CD14-positive monocyte (primary cell): ENCODE measurements around the gene TSSK3. TPM values are rescaled to one million over a fixed set of nuclear protein-coding genes. Genes with fewer than 3 reads are reported as not detected.

Experiments
- DNase-seq, 3 donors: peaks; one replicate each; pipeline ENCODE4 v3.0.0-alpha.2; 2011 to 2022
- H2AFZ ChIP-seq: 2 replicates; pipeline ENCODE4 v1.6.0; 2012; ENCODE audit warnings: mild to moderate bottlenecking, low read depth, low read length, inconsistent platforms; ENCODE audit not compliant: insufficient read depth, poor library complexity, severe bottlenecking
- H3K27ac ChIP-seq, 2 donors: 1 replicate in 1 of 2; 2 replicates in 1 of 2; pipeline ENCODE4 v1.5.1; 2012 to 2013; ENCODE audit warnings: low read length in 2 of 2, control low read depth in 1 of 2, inconsistent platforms in 1 of 2, low read depth in 1 of 2, mild to moderate bottlenecking in 1 of 2
- H3K27me3 ChIP-seq, 2 donors: one replicate each; pipeline versions ENCODE4 v1.6.0 to v1.6.1; 2011 to 2013; ENCODE audit warnings: low read length in 2 of 2; ENCODE audit not compliant: control insufficient read depth in 2 of 2, insufficient read depth in 2 of 2
- H3K36me3 ChIP-seq, 2 donors: replicated peaks in 1 of 2; 1 replicate in 1 of 2; 2 replicates in 1 of 2; pipeline versions ENCODE4 v1.5.1 to v1.6.1; 2012 to 2013; ENCODE audit warnings: low read length in 2 of 2, control low read depth in 1 of 2, inconsistent platforms in 1 of 2, mild to moderate bottlenecking in 1 of 2; ENCODE audit not compliant: insufficient read depth in 2 of 2, control insufficient read depth in 1 of 2
- H3K4me1 ChIP-seq, 2 donors: 1 replicate in 1 of 2; 2 replicates in 1 of 2; pipeline versions ENCODE4 v1.5.1 to v1.6.1; 2012 to 2013; ENCODE audit warnings: low read length in 2 of 2, control low read depth in 1 of 2, inconsistent platforms in 1 of 2, mild to moderate bottlenecking in 1 of 2, moderate library complexity in 1 of 2; ENCODE audit not compliant: insufficient read depth in 2 of 2, control insufficient read depth in 1 of 2
- H3K4me2 ChIP-seq: replicated peaks from 2 replicates; pipeline ENCODE3; 2012; ENCODE audit warnings: low read length, moderate library complexity, mild to moderate bottlenecking; ENCODE audit not compliant: poor library complexity, severe bottlenecking; ENCODE audit errors: extremely low read depth
- H3K4me3 ChIP-seq, 3 experiments: fragments of 200-600 bp in 1 of 3; sonication (generic) in 1 of 3; replicated peaks in 1 of 3; 1 replicate in 2 of 3; 2 replicates in 1 of 3; pipeline ENCODE4 v1.5.1; 2011 to 2013; ENCODE audit warnings: low read length in 3 of 3, mild to moderate bottlenecking in 3 of 3, control low read depth in 2 of 3, low read depth in 2 of 3, inconsistent platforms in 1 of 3, moderate library complexity in 1 of 3
- H3K79me2 ChIP-seq: 2 replicates; pipeline ENCODE4 v1.6.0; 2012; ENCODE audit warnings: mild to moderate bottlenecking, control low read depth, inconsistent platforms, low read length, moderate library complexity; ENCODE audit not compliant: insufficient read depth
- H3K9ac ChIP-seq: 2 replicates; pipeline ENCODE4 v1.6.0; 2017; ENCODE audit warnings: low read length, mild to moderate bottlenecking; ENCODE audit not compliant: insufficient read depth, poor library complexity, severe bottlenecking
- H3K9me3 ChIP-seq, 2 donors: replicated peaks in 1 of 2; 1 replicate in 1 of 2; 2 replicates in 1 of 2; pipeline versions ENCODE4 v1.5.1 to v1.6.1; 2012 to 2013; ENCODE audit warnings: low read length in 2 of 2, control low read depth in 1 of 2; ENCODE audit not compliant: control insufficient read depth in 1 of 2, insufficient read depth in 1 of 2
- H4K20me1 ChIP-seq: 2 replicates; pipeline ENCODE4 v1.6.0; 2012; ENCODE audit warnings: mild to moderate bottlenecking, low read length, control low read depth, moderate library complexity; ENCODE audit not compliant: insufficient read depth
- H3K27ac Mint-ChIP-seq, 7 donors: one replicate each; pipeline ENCODE4 v1.8.0; 2020; ENCODE audit warnings: mild to moderate bottlenecking in 7 of 7, mixed read lengths in 7 of 7, moderate library complexity in 6 of 7, inconsistent platforms in 2 of 7
- H3K27me3 Mint-ChIP-seq, 3 donors: one replicate each; pipeline ENCODE4 v1.8.0; 2021 to 2022; ENCODE audit warnings: low read depth in 3 of 3, mild to moderate bottlenecking in 3 of 3, mixed read lengths in 3 of 3, moderate library complexity in 3 of 3, inconsistent platforms in 1 of 3
- H3K36me3 Mint-ChIP-seq, 2 donors: one replicate each; pipeline ENCODE4 v1.8.0; 2020; ENCODE audit warnings: mixed read lengths in 2 of 2, inconsistent platforms in 1 of 2, mild to moderate bottlenecking in 1 of 2
- H3K4me1 Mint-ChIP-seq: one replicate; pipeline ENCODE4 v1.8.0; 2020; ENCODE audit warnings: mild to moderate bottlenecking, mixed read lengths
- H3K4me3 Mint-ChIP-seq, 2 donors: one replicate each; pipeline ENCODE4 v1.8.0; 2020; ENCODE audit warnings: mild to moderate bottlenecking in 2 of 2, mixed read lengths in 2 of 2, moderate library complexity in 1 of 2
- H3K9me3 Mint-ChIP-seq, 7 donors: one replicate each; pipeline ENCODE4 v1.8.0; 2020 to 2022; ENCODE audit warnings: mixed read lengths in 7 of 7, mild to moderate bottlenecking in 6 of 7, moderate library complexity in 6 of 7, inconsistent platforms in 2 of 7
- CTCF ChIP-seq: fragments of 200-600 bp; IDR thresholded peaks from one replicate; pipeline ENCODE4 v1.8.0; 2022; ENCODE audit warnings: antibody characterized with exemption, mild to moderate bottlenecking
- WGBS: methylation state at CpG from one replicate; pipeline ENCODE4 v1.1.5; 2013; ENCODE audit warnings: missing lambda C conversion rate; ENCODE audit not compliant: insufficient coverage; 5-methylcytosine and 5-hydroxymethylcytosine counted together
- intact Hi-C, 2 donors: fragments of 100-400 bp; cut with micrococcal nuclease; formaldehyde crosslinking; loops; one replicate each; pipeline versions ENCODE4 v1.15.0 to v1.15.1; 2023
- polyA plus RNA-seq, 3 donors: library from polyadenylated mRNA; depleted of rRNA in 1 of 3; unstranded in 2 of 3; stranded (reverse) in 1 of 3; fragments of 300-500 nt in 2 of 3; fragments of >200 nt in 1 of 3; fragmentation: Illumina TruSeq in 2 of 3; gene quantifications; 1 replicate in 2 of 3; 2 replicates in 1 of 3; pipeline ENCODE4 v1.2.3, GENCODE V29; 2012 to 2021

The TSSK3 gene
- polyA plus RNA-seq, 3 donors, result 0.35 to 1.1 (median 0.65) TPM

- no peaks in the 10 kb centered on the region for H4K20me1 ChIP-seq
- H3K9me3 Mint-ChIP-seq, result peaks cover 7 to 25% (median 13%) of the 10 kb centered on the region in 7 donors
- H3K4me2 ChIP-seq, result no peak overlapping the region
- H3K27ac Mint-ChIP-seq, result no peak overlapping the region
- no peaks in the 10 kb centered on the region for H3K79me2 ChIP-seq
- no peaks in the 10 kb centered on the region for H3K36me3 ChIP-seq
- H3K27me3 Mint-ChIP-seq, result peaks cover 2 to 15% (median 9%) of the 10 kb centered on the region in 3 donors
- no peak overlapping the region for H3K9ac ChIP-seq
- H3K36me3 Mint-ChIP-seq, result no peaks in the 10 kb centered on the region
- no peak overlapping the region for H3K4me3 ChIP-seq
- H3K9me3 ChIP-seq, result peaks cover 9 to 20% of the 10 kb centered on the region in 2 donors
- no peaks in the 10 kb centered on the region for H3K4me1 ChIP-seq
- H3K27me3 ChIP-seq, result peaks cover 4 to 6% of the 10 kb centered on the region in 2 donors
- no peaks in the 10 kb centered on the region for H3K4me1 Mint-ChIP-seq
- intact Hi-C loops, result loop anchor here in 1 of 2 donors (5.0 kb wide), 2 partner anchors 74 to 194 kb away; partner anchors contain the start of gene MARCKSL1
- H2AFZ ChIP-seq, result no peak overlapping the region
- no peak overlapping the region for H3K27ac ChIP-seq
- no peak for TF ChIP-seq CTCF
- no peak overlapping the region for H3K4me3 Mint-ChIP-seq
- DNase-seq, result no peak
Observed at GRCh38 chr1:32411261-32411660, 48.9 kb downstream of the TSSK3 start.

GRCh38 chr1:32413507-32414185, 51.3 kb downstream of the TSSK3 start:
- H4K20me1 ChIP-seq, result no peaks in the 10 kb centered on the region
- H3K4me1 Mint-ChIP-seq, result no peaks in the 10 kb centered on the region
- no peak overlapping the region for H3K27ac ChIP-seq
- no peak overlapping the region for H3K4me3 Mint-ChIP-seq
- H3K36me3 Mint-ChIP-seq, result no peaks in the 10 kb centered on the region
- no peaks in the 10 kb centered on the region for H3K79me2 ChIP-seq
- H3K27me3 Mint-ChIP-seq, result peaks cover 2 to 15% (median 8%) of the 10 kb centered on the region in 3 donors
- H3K4me2 ChIP-seq, result no peak overlapping the region
- H3K36me3 ChIP-seq, result no peaks in the 10 kb centered on the region
- H2AFZ ChIP-seq, result no peak overlapping the region
- 45% methylated on average over 5 of the region's 10 CpGs for WGBS
- DNase-seq, result peak; percentile 54 to 78 (median 74)
- H3K27ac Mint-ChIP-seq, result peak overlapping the region in 1 of 7 donors; percentile 16
- H3K9me3 ChIP-seq, result peaks cover 9 to 20% of the 10 kb centered on the region in 2 donors
- intact Hi-C loops, result loop anchor here in 1 of 2 donors (5.0 kb wide), 2 partner anchors 76 to 196 kb away; partner anchors contain the start of gene MARCKSL1
- H3K9me3 Mint-ChIP-seq, result peaks cover 7 to 33% (median 29%) of the 10 kb centered on the region in 7 donors
- H3K4me3 ChIP-seq, result no peak overlapping the region
- H3K9ac ChIP-seq, result no peak overlapping the region
- H3K4me1 ChIP-seq, result no peaks in the 10 kb centered on the region
- H3K27me3 ChIP-seq, result peaks cover 4 to 6% of the 10 kb centered on the region in 2 donors
- peak; percentile 85 for TF ChIP-seq CTCF

Other genes with a start within 250 kb of the TSSK3 start
- 10 to 100 TPM; 12.3 to 15.3 (median 14.4) TPM for gene TXLNA, start 182.9 kb upstream of the TSSK3 start, polyA plus RNA-seq
- gene CCDC28B, start 161.9 kb upstream of the TSSK3 start, polyA plus RNA-seq, result 1 to 10 TPM; 2.5 to 5.6 (median 3.7) TPM
- under 1 TPM; 0.18 to 0.31 (median 0.28) TPM for gene IQCC, start 156.9 kb upstream of the TSSK3 start, polyA plus RNA-seq
- not detected for gene DCDC2B, start 153.4 kb upstream of the TSSK3 start, polyA plus RNA-seq
- 10 to 100 TPM; 12.8 to 22.0 (median 14.5) TPM for gene TMEM234, start 140.2 kb upstream of the TSSK3 start, polyA plus RNA-seq
- 100 to 1,000 TPM; 126 to 162 (median 151) TPM for gene EIF3I, start 140.1 kb upstream of the TSSK3 start, polyA plus RNA-seq
- gene FAM167B, start 115.3 kb upstream of the TSSK3 start, polyA plus RNA-seq, result not detected
- gene LCK, start 111.3 kb upstream of the TSSK3 start, polyA plus RNA-seq, result 1 to 10 TPM in 2 of 3 donors, under 1 TPM in 1; 0.15 to 2.2 (median 1.7) TPM
- 10 to 100 TPM; 73.8 to 95.0 (median 88.7) TPM for gene HDAC1, start 70.5 kb upstream of the TSSK3 start, polyA plus RNA-seq
- 100 to 1,000 TPM in 1 of 3 donors, 10 to 100 TPM in 2; 13.9 to 150 (median 40.3) TPM for gene MARCKSL1, start 26.3 kb upstream of the TSSK3 start, polyA plus RNA-seq
- gene FAM229A, start 54 bp upstream of the TSSK3 start, polyA plus RNA-seq, result 10 to 100 TPM in 1 of 3 donors, not detected in 2; 19.9 TPM
- 10 to 100 TPM; 19.0 to 42.4 (median 23.7) TPM for gene BSDC1, start 31.9 kb downstream of the TSSK3 start, polyA plus RNA-seq
- gene ZBTB8B, start 102.5 kb downstream of the TSSK3 start, polyA plus RNA-seq, result not detected
- under 1 TPM in 1 of 3 donors, not detected in 2; 0.08 TPM for gene ZBTB8A, start 176.9 kb downstream of the TSSK3 start, polyA plus RNA-seq